HepG2 (cell line): ENCODE data around the gene PPM1G. TPM values are rescaled to one million over a fixed set of nuclear protein-coding genes. Genes with fewer than 3 reads are reported as not detected.

Experiments used
- ARNT2 ChIP-seq: sonication (generic); formaldehyde crosslinking; IDR thresholded peaks from 2 replicates; pipeline ENCODE4 v1.8.0; 2022; ENCODE audit warnings: mild to moderate bottlenecking, low read depth, missing genetic modification reagents, moderate library complexity
- HDAC2 ChIP-seq: sonication (generic); formaldehyde crosslinking; IDR thresholded peaks from 2 replicates; pipeline ENCODE4 v1.4.0; 2020; ENCODE audit warnings: missing genetic modification reagents
- KLF12 ChIP-seq: sonication (generic); formaldehyde crosslinking; IDR thresholded peaks from 2 replicates; pipeline ENCODE4 v1.4.0; 2020; ENCODE audit warnings: missing genetic modification reagents, borderline replicate concordance
- KLF15 ChIP-seq: sonication (generic); formaldehyde crosslinking; IDR thresholded peaks from 2 replicates; pipeline ENCODE4 v1.8.1; 2023; ENCODE audit warnings: borderline replicate concordance, mild to moderate bottlenecking, inconsistent platforms, missing genetic modification reagents, mixed read lengths
- MZF1 ChIP-seq: sonication (generic); formaldehyde crosslinking; IDR thresholded peaks from 2 replicates; pipeline ENCODE4 v1.8.1; 2023; ENCODE audit warnings: mild to moderate bottlenecking, missing genetic modification reagents, borderline replicate concordance
- NFE2 ChIP-seq: sonication (generic); formaldehyde crosslinking; IDR thresholded peaks from 2 replicates; pipeline ENCODE4 v1.4.0; 2020; ENCODE audit warnings: missing genetic modification reagents
- NR2C2 ChIP-seq: sonication (generic); formaldehyde crosslinking; IDR thresholded peaks from 2 replicates; pipeline ENCODE4 v1.4.0; 2020; ENCODE audit warnings: missing genetic modification reagents, mild to moderate bottlenecking, moderate library complexity, borderline replicate concordance
- PAX8 ChIP-seq: sonication (generic); formaldehyde crosslinking; IDR thresholded peaks from 2 replicates; pipeline ENCODE4 v1.8.0; 2022; ENCODE audit warnings: mild to moderate bottlenecking, missing genetic modification reagents, borderline replicate concordance
- REXO4 ChIP-seq: sonication (generic); formaldehyde crosslinking; IDR thresholded peaks from 2 replicates; pipeline ENCODE4 v1.8.0; 2022; ENCODE audit warnings: missing genetic modification reagents, mild to moderate bottlenecking, borderline replicate concordance
- RFXAP ChIP-seq: sonication (generic); formaldehyde crosslinking; IDR thresholded peaks from 2 replicates; pipeline ENCODE4 v1.4.0; 2020; ENCODE audit warnings: missing genetic modification reagents, borderline replicate concordance
- SALL2 ChIP-seq: sonication (generic); formaldehyde crosslinking; IDR thresholded peaks from 2 replicates; pipeline ENCODE4 v1.8.1; 2023; ENCODE audit warnings: mild to moderate bottlenecking, missing genetic modification reagents, inconsistent platforms
- SIX1 ChIP-seq: sonication (generic); formaldehyde crosslinking; IDR thresholded peaks from 2 replicates; pipeline ENCODE4 v1.4.0; 2020; ENCODE audit warnings: missing genetic modification reagents, borderline replicate concordance
- SNRNP70 ChIP-seq: fragments of 200-400 bp; formaldehyde crosslinking; IDR thresholded peaks from 2 replicates; pipeline ENCODE4 v1.6.1; 2017; ENCODE audit warnings: mild to moderate bottlenecking, low read depth, low read length, moderate library complexity
- SP2 ChIP-seq: sonication (generic); formaldehyde crosslinking; IDR thresholded peaks from 2 replicates; pipeline ENCODE4 v1.5.1; 2020; ENCODE audit warnings: mild to moderate bottlenecking, missing genetic modification reagents
- UBTF ChIP-seq: sonication (generic); formaldehyde crosslinking; IDR thresholded peaks from 2 replicates; pipeline ENCODE4 v1.4.0; 2020; ENCODE audit warnings: mild to moderate bottlenecking, missing genetic modification reagents
- ZNF292 ChIP-seq: sonication (generic); formaldehyde crosslinking; IDR thresholded peaks from 2 replicates; pipeline ENCODE4 v1.8.1; 2022; ENCODE audit warnings: mild to moderate bottlenecking, low read depth, missing genetic modification reagents, borderline replicate concordance
- ZNF383 ChIP-seq: sonication (generic); formaldehyde crosslinking; IDR thresholded peaks from 2 replicates; pipeline ENCODE4 v1.4.0; 2020; ENCODE audit warnings: missing genetic modification reagents, mild to moderate bottlenecking, borderline replicate concordance
- ZNF431 ChIP-seq: sonication (generic); formaldehyde crosslinking; IDR thresholded peaks from 2 replicates; pipeline ENCODE4 v1.9.0; 2022; ENCODE audit warnings: missing genetic modification reagents, low read depth, mild to moderate bottlenecking, borderline replicate concordance
- ZNF678 ChIP-seq: sonication (generic); formaldehyde crosslinking; IDR thresholded peaks from 2 replicates; pipeline ENCODE4 v1.4.0; 2020; ENCODE audit warnings: mild to moderate bottlenecking, missing genetic modification reagents
- ZNF747 ChIP-seq: sonication (generic); formaldehyde crosslinking; IDR thresholded peaks from 2 replicates; pipeline ENCODE4 v1.8.1; 2023; ENCODE audit warnings: missing genetic modification reagents, mild to moderate bottlenecking, borderline replicate concordance
- ZNF768 ChIP-seq: sonication (generic); formaldehyde crosslinking; IDR thresholded peaks from 2 replicates; pipeline ENCODE4 v1.4.0; 2020; ENCODE audit warnings: missing genetic modification reagents
- ZNF784 ChIP-seq: sonication (generic); formaldehyde crosslinking; IDR thresholded peaks from 2 replicates; pipeline ENCODE4 v1.5.1; 2020; ENCODE audit warnings: missing genetic modification reagents, mild to moderate bottlenecking, borderline replicate concordance
- polyA plus RNA-seq, 8 experiments: library from polyadenylated mRNA; depleted of rRNA in 3 of 8; stranded (reverse) in 7 of 8; unstranded in 1 of 8; fragments of >200 nt; fragmentation: Illumina TruSeq in 4 of 8; extraction: Trizol in 4 of 8; gene quantifications; 2 replicates each; pipeline versions ENCODE4 v1.2.1 to v1.2.3, GENCODE V29; 2011 to 2016; ENCODE audit warnings: low read depth in 4 of 8, missing spikeins in 1 of 8, mixed read lengths in 1 of 8; ENCODE audit not compliant: insufficient read depth in 1 of 8
- total RNA-seq, 5 experiments: library from RNA; depleted of rRNA; stranded (reverse); fragments of >200 nt; fragmentation: Illumina TruSeq; extraction: Trizol; gene quantifications; 2 replicates each; pipeline ENCODE4 v1.2.3, GENCODE V29; 2016; ENCODE audit warnings: low read depth in 1 of 5
- TF ChIP-seq, protein P1 (sequence below): sonication (generic); formaldehyde crosslinking; IDR thresholded peaks from 2 replicates; pipeline ENCODE4 v1.4.0; 2020; ENCODE audit warnings: missing genetic modification reagents, borderline replicate concordance

The PPM1G gene
- total and polyA plus RNA-seq, 2 of the 13 experiments (the other 11 are each of a cell fraction or from before 2014, with no cell fraction given) = 58.2 to 213 TPM

DNA sequence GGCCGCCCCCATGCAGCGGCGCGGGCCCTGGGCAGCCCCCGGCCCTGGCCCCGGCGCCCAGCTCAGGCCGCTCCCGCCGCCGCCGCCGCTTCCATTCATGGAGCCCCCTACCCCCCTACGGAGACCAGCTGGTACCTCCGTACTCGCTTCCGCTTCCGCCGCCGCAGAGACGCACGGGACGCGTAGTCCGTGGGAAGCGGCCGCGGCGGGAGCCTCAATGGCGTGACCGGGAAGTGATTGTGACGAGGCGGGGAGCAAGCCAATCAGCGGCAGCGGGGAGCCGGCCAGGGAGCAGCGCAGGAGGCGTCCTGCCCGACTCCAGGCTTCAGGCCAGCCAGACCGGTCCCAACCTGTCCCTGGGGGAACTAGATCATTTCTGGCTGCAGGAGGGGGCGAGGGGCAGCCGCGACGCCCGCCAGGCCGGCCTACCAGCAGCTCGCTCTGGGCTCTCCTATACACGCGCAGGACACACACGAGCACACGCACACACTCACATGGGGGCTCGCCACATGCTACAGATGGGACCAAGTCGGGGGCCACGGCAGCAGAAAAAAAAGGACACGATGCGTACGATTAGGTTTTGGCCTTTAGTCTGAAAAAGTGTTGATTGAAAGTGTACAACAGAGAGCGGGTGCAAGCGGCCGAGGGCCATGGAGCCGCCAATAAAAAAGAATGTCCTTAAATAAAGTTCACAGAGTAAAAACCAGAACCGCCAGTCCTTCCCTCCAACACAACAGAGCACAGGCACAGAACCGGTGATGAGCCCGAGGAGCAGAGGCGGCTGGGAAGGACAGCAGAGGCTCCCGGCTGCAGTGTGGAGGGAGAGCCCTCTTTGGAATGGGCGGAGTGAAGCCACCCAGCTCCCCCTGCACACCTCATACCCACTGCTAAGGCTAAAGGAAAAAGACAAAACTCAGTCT, 28.5 kb downstream of the PPM1G start, which contains the start of gene ZNF513 (continued):
- TF ChIP-seq ZNF747 (CRISPR knock-in tag) = no peak
- peak; percentile 98 for TF ChIP-seq NR2C2 (CRISPR knock-in tag)
- TF ChIP-seq HDAC2 (CRISPR knock-in tag) = no peak
- TF ChIP-seq, protein P1, sequence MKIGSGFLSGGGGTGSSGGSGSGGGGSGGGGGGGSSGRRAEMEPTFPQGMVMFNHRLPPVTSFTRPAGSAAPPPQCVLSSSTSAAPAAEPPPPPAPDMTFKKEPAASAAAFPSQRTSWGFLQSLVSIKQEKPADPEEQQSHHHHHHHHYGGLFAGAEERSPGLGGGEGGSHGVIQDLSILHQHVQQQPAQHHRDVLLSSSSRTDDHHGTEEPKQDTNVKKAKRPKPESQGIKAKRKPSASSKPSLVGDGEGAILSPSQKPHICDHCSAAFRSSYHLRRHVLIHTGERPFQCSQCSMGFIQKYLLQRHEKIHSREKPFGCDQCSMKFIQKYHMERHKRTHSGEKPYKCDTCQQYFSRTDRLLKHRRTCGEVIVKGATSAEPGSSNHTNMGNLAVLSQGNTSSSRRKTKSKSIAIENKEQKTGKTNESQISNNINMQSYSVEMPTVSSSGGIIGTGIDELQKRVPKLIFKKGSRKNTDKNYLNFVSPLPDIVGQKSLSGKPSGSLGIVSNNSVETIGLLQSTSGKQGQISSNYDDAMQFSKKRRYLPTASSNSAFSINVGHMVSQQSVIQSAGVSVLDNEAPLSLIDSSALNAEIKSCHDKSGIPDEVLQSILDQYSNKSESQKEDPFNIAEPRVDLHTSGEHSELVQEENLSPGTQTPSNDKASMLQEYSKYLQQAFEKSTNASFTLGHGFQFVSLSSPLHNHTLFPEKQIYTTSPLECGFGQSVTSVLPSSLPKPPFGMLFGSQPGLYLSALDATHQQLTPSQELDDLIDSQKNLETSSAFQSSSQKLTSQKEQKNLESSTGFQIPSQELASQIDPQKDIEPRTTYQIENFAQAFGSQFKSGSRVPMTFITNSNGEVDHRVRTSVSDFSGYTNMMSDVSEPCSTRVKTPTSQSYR = no peak
- peak; percentile 61; the same call in 1 of the 2 replicates for TF ChIP-seq ZNF768 (CRISPR knock-in tag)
- TF ChIP-seq ZNF383 (CRISPR knock-in tag) = no peak
- no peak for TF ChIP-seq MZF1 (CRISPR knock-in tag)
- TF ChIP-seq ZNF678 (CRISPR knock-in tag) = no peak
- no peak for TF ChIP-seq RFXAP (CRISPR knock-in tag)
- peak; percentile 55 for TF ChIP-seq SP2 (CRISPR knock-in tag)
- TF ChIP-seq ZNF784 (CRISPR knock-in tag) = 0 out of 2 replicates have a peak, but pooled peaks have one; percentile 67
- TF ChIP-seq SNRNP70 = no peak
- TF ChIP-seq PAX8 (CRISPR knock-in tag) = no peak
- no peak for TF ChIP-seq ZNF431 (CRISPR knock-in tag)
- no peak for TF ChIP-seq ARNT2 (CRISPR knock-in tag)
- TF ChIP-seq SALL2 (CRISPR knock-in tag) = no peak
- no peak for TF ChIP-seq KLF15 (CRISPR knock-in tag)
- no peak for TF ChIP-seq KLF12 (CRISPR knock-in tag)
- no peak for TF ChIP-seq NFE2 (CRISPR knock-in tag)
- TF ChIP-seq REXO4 (CRISPR knock-in tag) = no peak
- peak; percentile 25; the same call in 1 of the 2 replicates for TF ChIP-seq UBTF (CRISPR knock-in tag)
- no peak for TF ChIP-seq SIX1 (CRISPR knock-in tag)
- TF ChIP-seq ZNF292 (CRISPR knock-in tag) = no peak
